Endometrial microvascular endothelial cells (primary cell): ENCODE data around the gene KRT13. TPM values are rescaled to one million over a fixed set of nuclear protein-coding genes. Genes with fewer than 3 reads are reported as not detected.

Experiments
- in situ Hi-C: cut with HindIII; loops from 2 replicates; pipeline ENCODE4 v1.10.0; 2017; ENCODE audit warnings: low sequenced_read_pairs, low pct_unique_long_range_greater_than_20kb; ENCODE audit errors: inconsistent ontology term
- total RNA-seq: library from RNA; depleted of rRNA; stranded (reverse); fragments of >200 nt; gene quantifications from one replicate; pipeline ENCODE4 v1.2.3, GENCODE V29; 2015; ENCODE audit errors: inconsistent ontology term

The KRT13 gene
- total RNA-seq, 1 donor from 2014 or later: not detected

DNA sequence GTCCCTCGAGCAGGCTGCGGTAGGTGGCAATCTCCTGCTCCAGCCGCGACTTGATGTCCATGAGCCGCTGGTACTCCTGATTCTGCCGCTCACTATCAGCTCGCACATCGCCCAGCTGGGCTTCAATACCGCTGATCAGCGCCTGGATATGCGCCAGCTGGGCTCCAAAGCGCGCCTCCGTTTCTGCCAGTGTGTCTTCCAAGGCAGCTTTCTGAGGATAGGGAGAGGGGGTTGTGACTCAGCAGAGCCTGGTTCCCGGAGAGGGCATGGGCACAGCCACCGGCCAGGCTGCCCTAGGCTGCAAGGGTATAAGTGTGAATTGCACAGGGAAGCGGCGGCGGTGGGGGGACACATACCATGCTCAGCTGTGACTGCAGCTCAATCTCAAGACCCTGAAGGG, 18.4 kb upstream of the KRT13 start:
- in situ Hi-C loops: no loop called here

DNA sequence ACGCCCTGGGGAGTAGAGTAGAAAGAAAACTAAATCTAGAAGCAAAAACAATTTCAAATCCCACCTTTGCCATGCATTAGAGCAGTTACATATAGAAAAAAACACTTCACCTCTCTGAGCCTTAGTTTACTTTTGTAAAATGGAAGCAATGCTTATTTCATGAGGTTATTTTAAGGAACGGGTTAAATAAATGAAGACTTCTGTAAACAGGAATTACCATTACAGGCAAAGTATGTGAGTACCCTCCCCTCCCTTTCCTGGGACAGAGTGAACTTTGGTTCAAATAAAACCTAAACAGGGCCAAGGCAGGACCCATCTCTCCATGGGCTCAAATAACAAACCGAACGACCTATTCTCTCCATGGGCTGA, 17.8 kb upstream of the KRT13 start:
- in situ Hi-C loops: no loop called here

DNA sequence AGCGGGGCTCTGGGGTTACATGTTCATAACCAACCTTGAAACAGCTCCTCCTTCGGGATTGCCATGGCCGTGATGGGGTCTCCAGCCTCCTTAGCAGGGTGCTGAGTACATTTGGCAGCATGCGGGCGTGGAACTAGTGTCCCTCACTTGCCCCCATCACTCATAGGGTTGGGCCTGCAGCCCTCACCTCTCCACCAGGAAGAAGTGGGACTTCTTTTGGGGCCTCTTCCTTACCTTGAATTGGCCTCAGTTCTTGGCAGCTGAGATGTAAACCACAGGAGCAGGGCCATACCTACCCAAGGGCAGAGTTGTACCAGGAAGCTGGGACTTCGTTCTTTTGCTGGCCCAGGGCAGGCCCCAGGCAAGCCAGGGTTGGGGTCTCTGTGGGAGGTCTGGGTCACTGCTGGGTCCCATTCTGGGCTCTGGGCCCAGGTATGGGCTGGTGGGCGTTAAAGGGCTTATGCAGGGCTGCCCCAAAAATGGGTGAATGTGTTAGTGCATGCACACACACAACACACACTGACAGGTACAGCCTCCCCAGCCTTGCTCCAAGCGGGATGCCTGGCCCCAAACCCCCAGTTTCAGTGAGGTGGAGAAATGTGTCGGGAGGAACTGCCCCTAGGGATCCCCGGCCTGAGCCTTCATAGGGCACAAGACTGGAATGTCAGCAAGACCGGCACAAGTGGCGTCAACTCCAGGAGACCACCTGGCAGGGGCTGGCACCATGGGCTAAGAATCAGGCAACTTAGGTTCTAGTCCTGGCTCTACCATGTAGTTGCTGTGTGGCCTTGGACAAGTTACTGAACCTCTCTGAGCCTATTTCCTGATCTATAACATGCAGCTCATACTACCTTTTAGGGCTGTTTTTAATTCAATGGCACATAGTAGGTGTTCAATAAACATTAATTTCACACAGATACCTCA, 17.2 kb upstream of the KRT13 start:
- in situ Hi-C loops: no loop called here

DNA sequence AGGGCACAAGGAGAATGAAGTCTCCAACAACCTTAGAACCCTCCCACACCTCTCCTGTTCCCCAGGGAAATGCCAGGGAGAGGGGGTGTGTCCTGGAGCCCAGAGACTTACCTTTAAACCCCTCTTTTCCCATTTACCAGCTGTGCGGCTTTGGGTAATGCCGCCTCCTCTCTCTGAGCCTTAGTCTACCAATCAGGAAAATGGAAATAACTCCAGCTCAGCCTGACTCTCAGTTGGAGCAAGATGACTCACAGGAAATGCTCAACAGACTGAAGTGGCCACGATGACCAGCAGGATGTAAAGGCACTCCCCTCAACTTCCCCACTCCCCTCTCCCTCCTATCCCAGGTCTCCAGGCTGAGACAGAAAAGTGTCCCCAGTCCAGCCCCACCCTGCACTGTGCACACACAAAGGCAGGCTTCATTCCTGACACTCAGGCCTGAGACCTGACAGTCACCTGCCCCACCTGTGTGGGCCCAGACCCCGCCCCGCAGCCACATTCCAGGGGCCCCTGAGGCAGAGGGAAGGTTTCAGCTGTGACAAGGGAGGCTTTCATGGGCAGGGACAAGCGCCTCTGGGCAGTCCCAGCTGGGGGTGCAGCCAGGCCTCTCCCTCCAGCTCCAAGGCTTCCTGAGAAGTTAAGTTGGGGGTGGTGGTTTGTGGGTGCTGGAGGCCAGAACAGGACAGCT, 16.3 kb upstream of the KRT13 start:
- in situ Hi-C loops: no loop called here

DNA sequence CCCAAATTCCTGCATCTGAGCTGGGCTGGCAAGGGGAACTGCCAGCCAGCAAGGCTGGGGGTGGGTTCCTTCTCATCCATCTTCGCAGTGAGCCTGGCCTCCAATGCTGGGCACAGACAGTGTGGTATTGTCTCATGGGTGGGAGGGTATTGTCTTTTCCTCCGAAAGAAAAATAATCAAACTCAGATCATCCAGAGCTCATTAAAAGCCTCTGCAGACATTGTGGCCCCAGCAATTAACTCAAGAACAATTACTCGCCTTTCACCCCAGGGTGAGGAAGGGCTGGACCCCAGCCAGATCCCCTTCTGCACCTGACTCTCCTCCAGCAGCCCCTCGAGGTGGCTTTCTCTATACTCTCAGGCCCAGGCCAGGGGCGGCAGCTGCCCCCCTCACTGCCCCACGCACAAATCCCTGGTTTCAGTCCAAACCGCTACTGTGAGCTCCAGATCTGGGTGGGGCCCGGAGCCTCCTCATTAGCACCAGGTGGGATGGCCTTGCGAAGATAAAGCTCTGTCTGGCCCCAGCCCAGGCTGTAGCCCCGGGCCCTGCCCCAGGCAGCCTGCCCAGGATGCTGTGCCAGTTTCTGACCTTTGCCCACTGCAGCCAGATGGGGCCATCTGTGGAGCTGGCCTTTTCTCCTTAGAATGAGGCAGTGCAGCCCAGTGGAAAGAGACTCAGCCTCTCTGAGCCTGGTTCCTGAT, 15.6 kb upstream of the KRT13 start:
- in situ Hi-C loops: no loop called here

DNA sequence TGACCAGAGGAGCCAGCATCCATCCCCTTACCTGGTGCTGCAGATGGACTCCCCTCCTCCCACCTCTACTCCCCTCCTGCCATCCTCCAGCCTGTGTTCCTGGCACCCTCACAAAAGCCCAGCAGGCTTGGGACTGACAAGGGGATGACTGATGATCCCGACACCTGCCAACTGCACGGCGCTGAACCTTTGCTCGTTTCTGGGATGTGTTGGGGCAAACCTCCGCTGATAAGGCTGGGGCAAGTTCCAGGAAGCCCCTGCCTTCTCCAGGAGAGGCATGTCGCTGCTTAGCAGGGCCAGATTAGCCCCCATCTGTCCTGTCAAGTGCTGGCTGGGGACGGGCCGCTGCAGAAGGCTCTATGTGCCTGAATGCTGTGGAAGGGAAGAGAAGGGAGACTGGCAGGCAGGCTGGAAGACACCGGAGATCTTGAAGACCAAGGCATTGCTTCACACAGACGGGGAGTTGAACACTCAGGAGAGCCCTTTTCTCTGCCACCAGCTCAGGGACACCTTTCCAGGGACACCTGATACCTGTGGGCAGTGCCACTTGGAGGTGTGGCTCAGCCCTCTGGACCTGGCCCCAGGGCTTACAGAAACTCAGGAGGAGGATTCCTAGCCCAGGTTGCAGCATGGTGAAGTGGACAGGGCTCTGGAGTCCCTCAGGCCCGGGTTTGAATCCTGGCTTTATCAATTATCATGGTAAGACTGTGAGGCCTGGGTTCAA, 14.3 kb upstream of the KRT13 start:
- in situ Hi-C loops: no loop called here

DNA sequence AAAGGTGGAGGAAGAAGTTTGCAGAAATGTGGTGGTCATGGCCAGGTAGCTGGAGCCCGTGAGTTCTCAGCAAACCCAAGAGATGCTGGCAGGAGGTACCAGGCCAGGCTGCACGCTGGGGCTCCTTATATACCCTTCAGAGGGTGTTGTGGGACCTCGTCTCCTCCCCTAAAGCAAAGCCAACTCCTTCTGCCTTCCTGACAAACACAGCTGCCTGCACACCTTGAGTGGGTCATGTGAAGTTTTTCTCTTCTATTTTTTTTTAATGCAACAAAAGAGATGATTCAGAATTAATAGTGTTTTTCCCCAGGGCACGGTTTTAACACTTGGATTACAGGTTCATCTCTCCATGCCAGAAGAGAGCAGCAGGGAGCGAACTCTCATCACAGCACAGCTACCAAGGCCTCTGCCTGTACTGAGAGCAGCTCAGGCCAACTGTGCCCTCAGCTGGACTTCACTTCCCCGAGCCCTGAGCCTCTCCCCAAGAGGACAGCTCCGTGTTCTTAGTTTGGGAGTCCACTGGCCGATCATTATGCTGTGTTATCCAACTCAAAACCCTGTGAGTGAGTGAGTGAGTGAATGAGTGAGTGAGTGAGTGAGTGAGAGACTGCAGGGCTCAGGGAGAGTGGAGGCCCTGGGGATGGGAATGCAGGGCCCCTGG, 13.5 kb upstream of the KRT13 start, which contains the start of gene KRT15:
Gene KRT15, minus strand, starts transcription at position 102 of the 661 bp plus-strand sequence. Its CDS starts 63 bp downstream, at position 39.
- in situ Hi-C loops: no loop called here

DNA sequence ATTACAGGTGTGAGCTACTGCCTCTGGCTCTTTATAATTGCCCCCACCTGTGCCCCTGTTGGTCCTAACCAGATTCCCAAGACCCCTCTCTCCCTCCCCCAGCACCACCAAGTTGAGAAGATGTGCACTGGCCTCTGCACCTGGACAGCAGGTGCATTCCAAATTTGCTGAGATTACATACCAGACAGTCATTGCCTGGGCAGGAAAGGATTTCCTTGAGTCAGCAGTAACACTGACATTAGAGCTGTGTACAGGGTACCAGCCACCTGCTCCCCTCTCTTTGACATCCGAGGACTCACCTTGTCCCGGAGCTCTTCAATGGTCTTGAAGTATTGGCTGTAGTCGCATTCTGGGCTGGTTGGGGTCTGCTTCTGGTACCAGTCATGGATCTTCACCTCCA, 12.6 kb upstream of the KRT13 start:
- in situ Hi-C loops: no loop called here

DNA sequence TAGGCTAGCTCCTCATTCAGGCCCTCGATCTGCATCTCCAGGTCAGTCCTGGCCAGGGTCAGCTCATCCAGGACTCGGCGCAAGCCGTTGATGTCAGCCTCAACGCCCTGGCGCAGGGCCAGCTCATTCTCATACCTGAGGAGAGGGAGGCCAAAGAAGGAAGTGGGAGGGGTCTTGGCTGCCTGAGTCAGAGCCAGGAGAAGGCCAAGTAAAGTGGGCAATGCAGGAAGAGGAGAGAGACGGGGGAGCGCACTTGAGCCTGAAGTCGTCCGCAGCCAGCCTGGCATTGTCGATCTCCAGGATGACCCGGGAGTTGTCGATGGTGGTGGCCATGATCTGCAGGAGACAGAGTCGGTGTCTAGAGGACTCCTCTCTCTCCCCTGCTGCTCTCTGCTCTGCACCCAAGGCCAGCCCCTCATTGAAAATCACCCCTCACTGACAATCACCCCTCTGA, 11.4 kb upstream of the KRT13 start:
- in situ Hi-C loops: no loop called here

DNA sequence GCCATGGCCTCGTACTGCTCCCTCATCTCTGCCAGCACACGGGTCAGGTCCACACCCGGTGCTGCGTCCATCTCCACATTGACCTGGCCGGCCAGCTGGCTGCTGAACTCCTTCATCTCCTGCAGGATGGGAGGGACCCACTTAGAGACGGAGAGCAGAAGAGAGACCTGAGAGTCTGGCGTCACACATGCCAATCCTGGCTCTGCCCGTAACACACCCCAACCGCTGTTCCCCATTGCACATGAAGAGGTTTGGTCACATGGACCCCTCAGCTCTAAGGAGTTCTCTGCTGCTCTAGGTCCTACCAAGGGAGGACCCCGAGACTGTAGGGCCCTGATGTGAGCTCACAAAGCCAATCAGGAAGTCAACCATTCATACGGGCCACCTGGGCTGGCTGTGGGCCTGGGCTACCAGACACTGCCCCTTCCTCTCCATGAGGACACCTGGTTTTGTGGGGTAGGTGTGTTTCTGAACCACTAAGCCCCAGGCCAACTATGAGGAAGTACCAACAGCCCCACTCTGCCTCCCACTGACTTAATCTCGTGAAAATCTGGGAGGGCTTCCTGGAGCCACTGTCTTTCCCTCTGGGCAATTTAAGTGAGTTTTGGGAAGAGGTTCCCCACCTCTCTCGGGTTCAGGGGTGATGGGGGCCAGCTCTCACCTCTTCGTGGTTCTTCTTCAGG, 10.9 kb upstream of the KRT13 start:
- in situ Hi-C loops: no loop called here

DNA sequence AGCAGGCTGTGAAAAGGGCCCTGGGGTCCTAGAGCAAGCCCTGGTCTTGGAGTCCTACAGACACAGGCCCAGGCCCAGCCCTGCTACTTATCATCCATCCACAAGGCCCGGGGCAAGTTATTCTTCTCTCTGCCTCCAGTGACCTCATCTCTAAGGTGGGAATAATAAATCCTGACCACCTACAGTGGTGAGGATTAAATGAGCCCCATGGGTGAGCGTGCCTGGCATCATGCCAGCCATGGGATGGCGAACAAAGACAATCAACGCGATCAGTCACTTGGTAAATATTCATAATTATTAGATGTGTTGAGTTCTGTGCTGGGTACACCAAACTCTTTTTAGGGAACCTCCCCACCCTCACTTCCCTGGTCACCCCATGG, 7.7 kb upstream of the KRT13 start:
- in situ Hi-C loops: no loop called here

DNA sequence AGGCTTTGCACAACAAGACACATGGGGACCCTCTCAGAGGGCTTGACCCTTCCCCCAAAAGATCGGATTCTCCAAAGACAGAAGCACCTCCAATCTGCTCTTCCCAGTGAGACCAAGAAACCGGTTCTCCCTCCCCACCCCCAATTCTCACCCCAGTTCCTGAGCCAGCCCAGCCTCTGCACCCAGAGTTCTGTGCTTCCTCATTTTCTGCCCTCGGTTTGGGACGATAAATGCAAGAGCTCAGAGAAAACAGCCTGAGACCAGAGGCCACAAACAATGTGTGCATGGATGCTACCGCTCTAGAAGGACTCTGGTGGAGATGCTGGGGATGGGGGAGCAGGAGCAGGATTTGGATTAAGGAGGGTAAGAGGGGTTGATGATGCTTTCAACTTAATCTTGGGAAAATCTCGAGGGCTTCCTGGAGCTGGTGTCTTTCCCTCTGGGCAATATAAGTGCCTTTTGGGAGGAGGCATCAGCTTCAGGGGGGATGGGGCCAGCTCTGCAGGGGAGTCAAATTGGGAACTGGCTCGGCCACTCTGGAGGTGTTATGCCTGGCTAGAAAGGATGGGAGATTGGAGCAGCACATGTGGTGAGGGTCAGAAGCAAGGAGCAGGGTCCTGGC, 7.2 kb upstream of the KRT13 start:
- in situ Hi-C loops: no loop called here

DNA sequence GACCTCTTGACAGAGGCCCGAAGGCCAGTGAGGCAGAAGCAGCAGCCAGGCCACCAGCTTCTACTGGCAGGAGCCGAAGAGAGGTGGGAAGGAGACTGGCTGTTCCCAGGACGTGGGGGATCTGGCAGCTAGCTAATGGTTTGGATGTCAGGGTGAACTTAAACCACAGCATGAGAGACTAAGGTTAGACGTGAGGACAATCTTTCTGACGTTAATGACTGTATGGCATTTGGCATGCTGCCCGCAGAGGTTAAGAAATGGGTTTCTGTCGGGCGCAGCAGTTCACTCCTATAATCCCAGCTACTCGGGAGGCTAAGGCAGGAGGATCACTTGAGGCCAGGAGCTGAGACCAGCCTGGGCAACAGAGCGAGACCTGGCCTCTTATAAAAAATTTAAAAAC, 6.3 kb upstream of the KRT13 start:
- in situ Hi-C loops: no loop called here

DNA sequence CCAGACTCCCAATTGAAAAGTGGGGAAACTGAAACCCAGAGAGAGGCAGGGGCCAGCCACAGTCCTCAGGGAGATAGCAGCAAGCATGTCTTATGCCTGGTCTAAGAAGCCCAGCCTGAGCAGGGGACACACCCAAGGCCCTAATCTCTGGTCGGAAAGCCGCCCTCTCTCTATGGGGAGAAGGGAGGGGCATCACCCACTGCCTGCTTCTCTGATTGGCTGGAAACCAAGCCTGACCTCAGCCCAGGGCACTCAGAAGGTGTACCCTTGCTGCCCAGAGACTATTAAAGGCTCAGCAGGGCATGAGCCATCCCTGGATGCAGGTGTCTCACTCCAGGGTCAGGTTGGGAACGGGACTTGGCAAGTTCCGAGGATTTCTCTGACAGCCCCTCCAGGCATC, 5.7 kb upstream of the KRT13 start:
- in situ Hi-C loops: no loop called here

DNA sequence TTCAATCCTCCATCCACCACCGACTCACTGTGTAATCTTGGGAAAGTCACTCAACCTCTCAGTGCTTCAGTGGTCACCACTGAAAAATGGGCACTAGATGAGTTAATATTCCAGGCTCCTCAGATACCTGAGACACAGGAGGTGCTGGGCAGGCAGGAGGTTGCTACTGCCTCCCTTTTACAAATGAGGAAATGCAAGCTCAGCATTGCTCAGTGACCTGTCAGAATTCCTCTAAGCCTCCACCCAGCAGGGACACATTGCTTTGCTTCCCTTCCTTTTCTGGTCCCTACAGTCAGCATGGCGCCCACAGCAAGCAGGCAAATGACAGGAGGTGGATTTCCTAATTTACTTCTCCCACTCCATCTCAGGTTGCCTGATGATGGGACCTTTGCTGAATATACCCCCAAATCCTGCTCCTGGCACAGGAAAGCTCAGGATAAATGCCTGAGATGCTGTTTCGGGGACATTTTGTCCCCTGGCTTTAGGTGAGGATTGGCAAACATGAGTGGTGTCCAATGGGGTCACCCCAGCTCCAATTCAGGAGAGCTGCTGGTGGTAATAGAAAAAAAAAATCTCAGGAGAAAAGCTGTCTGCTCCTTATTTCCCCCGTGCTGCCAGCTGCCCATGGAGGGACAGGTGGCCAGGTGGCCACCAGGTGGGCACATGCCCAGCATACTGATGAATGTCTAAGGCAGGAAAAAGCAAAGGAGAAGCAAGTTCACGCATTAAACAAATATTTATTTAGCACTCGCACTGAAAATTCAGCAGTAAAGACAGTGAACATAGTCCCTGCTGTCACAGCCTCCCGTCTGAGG, 5.0 kb upstream of the KRT13 start:
- in situ Hi-C loops: no loop called here

DNA sequence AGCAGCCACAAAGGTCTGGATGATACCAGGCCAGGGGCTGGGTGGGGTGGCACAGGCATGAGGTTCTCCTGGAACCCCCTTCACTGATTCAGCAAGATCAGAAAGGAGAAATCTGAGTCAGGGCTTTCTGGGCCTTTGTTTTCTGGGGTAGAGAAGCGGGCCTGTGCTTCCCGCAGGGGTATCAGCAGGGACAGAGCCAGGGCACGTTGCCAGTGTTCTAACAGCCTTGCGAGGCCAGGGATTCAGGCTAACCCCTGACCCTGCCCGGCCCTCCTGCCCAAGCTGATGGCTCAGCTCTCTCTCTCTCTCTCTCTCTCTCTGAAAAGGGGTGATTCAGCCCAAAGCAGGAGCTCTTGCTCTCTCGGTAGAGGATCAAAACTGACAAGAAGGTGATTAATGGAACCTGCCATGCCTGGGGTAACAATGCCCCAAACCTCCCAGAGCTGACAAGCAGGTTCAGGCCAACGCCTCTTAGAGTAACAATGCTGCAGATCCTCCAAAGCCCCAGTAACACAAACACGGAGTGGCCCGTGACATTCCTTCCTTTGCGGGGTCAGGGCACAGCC, 2.0 kb upstream of the KRT13 start:
- in situ Hi-C loops: no loop called here
